HG03066 (cell line): ENCODE data around the gene CDADC1.
"Not testable (repeated sequence)": the region's sequence is repeated elsewhere in the genome, so short reads cannot be mapped to it uniquely, and the experiment has no call there.

Experiments used
- ATAC-seq: cut with Tn5 transposase; IDR thresholded peaks from one replicate; pipeline ENCODE4 v1.9.1; 2021; ENCODE audit warnings: low read depth; ENCODE audit not compliant: unreplicated experiment

CDADC1 gene

DNA sequence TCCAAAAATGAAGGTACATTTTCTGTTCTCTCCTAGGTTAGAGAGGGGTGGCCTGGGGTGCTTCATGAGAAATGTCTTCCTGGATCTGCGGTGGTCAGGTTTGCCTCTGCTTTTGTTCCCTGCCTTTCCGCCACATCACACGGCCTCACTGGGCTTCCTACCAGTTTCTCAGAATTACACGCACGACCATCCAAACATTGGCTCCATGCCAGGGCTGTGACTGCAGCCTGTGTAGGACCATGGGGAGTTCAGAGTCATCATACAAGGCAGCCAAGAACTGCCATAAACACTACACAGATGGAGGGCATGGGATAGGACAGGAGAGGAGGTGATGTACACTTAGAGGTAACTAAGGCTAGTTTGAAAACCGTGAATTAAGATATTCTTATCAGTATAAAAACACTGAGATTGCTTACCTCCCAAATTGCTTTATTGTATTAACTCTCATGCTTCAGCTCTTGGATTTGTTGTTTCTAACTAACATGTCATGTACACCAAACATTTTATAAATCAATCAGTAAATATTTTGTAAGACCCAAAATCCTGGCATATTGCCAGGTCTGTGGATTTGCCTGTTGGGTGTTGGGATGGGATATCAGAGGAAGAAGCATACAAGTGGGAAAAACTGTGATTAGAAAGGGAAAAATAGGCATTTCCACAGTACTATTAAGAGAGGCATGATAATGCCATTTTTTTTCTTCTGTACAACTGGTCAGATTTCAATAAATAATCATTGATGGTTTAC is 45.2 kb downstream of the CDADC1 start:
- ATAC-seq: no peak

DNA sequence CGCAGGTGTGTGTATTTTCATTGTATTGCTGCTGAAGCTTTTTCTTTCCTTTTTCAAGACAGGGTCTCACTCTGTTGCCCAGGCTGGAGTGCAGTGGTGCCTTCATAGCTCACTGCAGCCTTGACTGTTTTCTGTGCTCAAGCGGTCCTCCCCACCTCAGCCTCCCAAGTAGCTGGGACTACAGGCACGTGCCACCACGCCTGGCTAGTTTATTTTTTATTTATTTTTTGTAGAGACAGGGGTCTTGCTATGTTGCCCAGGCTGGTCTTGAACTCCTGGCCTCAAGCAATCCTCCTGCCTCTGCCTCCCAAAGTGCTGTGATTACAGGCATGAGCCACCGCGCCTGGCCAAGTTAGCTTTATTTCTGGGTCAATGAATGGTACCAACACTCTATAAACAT is 47.0 kb downstream of the CDADC1 start:
- not testable (repeated sequence) for ATAC-seq

DNA sequence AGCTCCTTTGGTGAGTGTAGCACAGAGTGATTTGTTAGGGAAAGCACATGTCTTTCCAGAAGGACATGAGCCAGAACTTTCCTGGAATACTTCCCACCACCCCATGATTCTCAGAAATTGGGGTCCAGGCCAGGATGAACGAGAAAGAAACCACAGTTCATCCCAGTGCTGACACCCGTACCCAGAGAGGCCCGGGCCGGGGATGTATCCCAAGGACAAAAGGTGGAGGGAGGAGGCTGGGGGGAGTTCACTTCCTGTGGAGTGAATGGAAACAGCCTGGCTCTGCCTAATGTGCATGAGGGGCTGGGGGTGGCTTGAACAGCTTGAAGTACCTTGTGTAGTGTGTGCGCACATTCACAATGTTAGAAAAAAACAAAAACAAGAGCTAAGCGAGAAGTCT is 47.5 kb downstream of the CDADC1 start:
- no peak for ATAC-seq

DNA sequence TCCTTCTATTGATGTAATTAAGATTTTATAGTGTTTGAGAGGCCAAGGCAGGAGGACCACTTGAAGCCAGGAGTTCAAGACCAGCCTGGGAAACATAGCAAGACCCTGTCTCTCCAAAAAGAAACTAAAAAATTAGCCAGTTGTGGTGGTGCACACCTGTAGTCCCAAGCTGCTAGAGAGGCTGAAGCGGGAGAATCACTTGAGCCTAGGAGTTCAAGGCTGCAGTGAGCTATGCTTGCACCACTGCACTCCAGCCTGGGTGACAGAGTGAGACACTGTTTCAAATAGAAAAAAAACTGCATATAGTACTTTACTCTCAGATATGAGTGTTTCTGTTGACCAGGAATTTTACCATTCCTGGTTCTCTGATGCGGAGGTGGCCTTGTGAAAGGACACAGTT is 48.9 kb downstream of the CDADC1 start:
- no peak for ATAC-seq

DNA sequence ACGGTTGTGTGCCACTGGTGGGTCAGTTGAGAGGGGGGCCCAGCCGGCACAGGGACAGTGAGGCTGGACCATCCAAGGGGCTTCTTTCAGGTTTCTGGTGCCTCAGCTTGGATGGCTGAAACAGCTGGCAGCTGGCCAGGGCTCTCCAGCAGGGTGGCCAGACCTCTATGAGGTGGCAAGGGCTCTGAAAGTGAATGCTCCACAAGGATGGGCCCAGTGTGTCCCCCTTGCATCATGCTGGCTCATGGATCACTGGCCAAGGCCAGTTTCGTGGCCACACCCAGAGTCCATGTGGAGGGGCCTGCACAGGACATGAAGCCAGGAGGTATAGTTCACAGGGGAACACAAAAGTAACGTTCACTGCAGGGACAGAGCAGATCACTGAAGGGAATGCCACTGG is 49.6 kb downstream of the CDADC1 start:
- ATAC-seq: no peak

DNA sequence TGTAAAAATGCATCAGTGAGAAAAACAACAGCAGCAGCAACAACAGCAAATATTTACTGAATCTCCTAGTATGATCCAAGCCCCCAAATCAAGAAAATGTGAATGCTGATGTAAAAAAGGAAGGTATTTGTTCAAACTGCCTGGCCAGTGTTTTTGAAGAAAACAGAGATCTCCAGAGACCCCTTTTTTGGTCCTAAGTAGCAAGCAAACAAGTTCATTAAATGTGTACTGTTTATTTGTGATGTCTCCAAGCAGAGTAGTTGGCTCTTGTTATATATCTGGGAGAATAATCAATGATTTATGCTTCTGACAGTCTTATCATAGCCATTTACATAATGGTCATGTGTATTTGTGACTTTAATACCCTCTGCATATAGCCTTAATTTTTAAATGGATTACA is 50.7 kb downstream of the CDADC1 start:
- ATAC-seq: no peak

DNA sequence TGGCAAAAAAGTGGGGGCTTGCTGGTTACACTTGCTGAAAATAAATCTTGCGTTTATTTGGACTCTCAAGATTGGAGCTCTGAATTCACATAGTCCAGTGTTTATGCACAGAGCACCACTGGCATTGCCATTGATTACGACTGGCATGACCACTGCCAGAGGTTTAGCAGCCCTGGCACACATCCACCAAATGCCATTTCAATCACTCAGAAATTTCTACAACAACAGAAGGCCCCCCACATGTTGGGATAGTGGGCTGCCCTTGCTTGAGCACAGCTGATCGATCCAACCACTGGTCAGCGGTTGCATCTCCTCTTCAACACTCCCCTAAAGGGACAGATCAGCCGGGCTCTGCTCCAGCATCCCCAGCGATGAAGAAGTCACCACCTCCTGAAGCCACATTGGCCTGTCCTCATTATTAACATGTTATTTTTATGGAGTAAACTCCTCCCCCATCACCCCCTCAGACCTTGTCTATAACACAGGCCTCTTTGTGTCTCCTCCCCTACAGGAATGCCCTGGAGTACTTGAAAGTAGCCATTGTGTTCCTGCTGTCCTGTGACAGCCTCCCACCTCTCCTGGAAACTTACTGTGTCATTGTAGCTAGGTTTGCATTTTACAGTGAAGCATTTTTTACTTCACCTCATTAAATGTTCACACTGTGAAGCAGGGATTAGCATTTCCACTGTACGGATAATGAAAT is 51.3 kb downstream of the CDADC1 start:
- ATAC-seq: no peak

DNA sequence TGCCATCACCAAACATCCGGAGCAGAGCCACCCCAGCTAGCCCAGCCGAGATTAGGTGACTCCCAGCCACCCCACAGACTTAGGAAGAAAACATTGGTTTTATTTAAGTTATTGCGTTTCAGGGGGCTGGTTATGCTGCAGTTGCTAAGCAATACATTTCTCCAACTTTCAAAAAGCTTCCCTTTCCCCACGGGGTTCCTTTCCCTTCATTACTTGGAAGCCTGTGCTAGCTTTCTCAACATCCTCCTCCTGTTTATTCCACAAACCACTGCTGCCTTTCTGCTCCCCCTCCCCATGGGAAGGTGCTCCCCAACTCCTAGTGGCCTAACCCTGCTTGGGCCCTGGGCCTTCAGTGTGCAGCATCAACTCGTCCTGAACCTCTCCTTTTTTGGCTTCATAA is 52.6 kb downstream of the CDADC1 start:
- ATAC-seq: no peak

DNA sequence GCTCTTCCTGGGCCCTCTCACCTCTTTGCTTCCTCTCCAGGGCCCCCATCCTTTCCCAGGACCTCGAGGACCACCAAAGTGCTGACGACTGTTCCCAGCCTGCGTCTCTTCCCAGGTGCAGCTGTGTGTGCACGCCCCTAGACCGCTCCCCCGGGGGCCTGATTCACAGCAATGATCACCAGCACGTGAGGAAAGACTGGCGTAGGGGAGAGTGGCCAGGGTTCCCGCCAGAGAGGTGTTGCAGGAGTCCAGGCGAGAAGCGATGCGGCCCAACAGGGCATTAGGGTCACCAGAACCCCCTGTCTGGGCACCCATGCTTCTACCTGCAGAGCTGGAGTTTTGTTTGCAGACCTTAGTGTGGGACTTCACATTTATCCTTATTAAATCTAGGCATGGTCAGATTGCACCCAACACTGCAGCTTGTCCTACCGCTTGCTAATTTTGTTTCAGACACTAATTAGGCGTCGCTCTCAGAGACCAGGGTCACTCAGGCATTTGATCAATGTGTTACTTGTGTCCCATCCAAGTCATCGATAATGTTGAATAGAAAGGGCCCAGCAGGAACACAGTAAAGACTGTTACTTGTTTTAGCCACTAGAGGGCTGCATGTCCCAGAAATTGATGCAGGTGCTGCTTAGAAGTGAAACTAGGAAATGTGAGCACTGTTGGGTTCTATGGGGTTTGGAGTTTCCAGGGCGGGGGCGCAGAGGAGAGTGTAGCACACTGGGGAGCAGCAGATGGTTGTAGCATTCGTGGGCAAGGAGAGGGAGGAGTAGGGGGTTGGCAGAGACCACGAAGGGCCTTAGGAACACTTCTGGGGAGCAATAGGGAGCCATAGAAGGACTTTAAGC is 53.2 kb downstream of the CDADC1 start:
- peak; percentile 94 for ATAC-seq

DNA sequence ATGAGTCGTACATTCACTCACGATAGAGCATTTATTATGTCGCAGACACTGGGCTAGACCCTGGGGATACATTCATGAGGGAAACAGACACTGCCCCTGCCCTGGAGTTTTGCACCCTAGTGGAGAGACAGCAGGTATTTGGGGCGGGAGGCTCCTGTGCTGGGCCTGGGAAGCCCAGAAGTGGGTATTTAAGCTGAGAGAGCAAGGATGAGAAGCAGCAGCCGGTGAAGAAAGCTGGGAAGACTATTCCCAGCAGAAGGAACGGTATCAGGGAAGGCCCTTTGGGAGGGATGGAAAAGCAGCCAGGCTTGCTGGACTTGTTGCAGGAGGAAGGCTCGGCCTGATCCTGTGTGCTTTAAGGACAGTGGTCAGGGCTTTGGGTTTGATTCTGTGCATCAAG is 54.5 kb downstream of the CDADC1 start:
- no peak for ATAC-seq

DNA sequence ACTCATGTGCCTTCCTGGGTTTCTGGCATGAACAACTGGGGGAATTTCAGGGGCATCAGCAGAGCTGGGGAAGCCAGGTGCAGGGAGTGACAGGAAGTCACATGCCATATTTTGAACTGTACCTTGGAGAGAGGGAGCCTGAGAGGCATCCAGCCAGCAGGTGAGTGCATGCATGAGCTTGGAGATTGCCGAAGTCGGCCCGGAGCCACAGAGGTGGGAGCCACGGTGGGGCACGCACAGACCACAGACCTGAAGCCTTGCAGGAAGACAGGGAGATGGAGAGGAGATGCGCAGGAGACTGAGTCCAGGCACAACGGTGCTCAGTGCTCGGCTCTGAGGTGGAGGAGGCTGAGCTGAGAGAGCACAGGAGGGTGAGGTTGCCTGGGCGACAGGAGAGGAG is 55.1 kb downstream of the CDADC1 start:
- no peak for ATAC-seq

DNA sequence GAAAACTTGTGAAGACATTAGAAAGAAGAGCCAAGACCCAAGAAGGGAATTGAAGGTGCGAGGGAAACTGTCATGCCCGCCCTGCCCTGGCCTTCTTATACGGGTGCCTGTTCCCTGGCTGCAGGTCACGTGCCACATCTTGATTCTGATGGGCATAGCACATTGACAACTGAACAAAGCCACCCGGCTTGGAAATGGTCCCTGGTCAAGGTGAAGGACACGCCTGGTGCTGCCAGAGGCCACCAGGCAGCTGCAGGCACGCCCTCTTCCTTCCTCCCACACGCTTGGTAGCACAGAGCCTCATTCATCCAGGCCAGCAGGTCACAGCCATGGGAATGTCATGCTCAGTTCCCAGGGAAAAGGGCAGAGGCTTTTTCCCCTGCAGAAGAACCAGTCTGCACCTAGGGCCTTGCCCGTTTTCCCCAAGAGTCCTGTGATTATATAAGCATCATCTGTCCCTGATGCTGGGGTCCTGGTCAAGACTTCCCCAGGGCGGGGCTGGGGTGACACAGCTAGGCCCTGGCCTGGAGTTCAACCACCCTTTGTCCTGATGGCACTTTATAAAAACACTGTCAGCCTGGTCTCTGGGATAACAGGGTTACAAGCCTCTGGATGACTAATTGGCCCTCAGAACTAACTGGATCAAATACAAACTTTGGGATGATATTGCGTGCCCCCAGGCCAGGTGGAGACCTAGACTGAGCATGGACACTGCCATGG is 56.0 kb downstream of the CDADC1 start:
- ATAC-seq: no peak

DNA sequence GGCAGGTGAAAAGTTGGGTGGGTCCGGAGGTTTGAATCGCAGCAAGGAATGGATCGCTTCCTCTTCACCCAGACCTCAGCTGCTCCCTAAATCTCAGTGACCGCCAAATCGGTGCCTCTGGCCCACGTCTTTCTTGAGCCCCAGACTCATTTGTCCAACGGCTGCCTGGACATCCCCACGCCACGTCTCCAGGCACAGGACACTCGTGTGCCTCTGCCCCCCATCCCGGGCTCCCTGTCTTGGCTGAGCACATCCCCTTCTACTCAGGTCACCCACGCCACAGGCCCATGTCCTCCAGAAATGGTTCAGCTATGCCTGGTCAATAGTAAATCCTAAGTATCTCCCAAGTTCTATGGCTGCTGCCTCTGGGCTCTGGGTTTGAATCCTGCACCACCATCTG is 56.6 kb downstream of the CDADC1 start:
- ATAC-seq: no peak

DNA sequence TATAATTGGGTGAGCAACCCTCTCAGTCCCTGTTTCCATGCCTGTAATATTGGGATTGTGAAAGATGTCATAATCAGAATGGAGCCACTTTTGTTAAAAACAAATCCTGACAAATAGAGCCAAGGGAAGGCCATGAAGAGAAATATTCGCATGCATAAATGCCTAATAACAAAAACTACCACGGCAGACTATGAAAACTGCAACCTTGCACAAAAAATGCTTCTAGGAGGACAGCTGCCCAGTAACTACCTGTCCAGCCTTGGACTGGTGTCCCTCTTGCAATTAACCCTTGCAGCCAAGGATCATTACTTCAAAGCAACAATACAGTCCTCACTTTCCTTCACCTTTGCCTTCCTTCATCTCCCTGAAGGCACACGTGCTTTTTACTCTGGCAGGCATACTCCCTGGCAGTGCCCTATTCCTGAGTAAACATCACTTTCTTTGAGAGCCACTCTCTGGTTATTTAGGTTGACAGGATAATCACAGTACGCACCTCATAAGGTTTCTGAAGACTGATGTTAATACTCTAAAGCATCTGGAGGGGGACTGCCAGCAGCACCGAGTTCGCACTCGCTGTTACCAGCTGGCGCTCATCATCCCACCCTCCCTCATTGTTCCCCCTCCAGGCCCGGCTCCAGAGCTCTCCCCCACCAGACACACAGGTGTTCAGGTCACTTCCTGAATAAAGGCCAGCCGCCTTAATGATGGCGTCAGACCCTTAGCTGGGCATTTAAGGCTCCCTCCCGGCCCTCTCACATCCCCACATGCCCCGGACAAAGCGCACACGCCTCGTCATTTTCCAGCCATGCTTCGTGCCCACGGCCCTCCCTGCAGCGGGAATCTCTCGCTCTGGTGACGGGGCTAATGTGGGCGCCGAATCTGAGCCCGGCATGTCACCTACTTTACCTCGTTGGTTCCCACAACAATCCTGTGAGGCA is 57.3 kb downstream of the CDADC1 start:
- ATAC-seq: no peak

DNA sequence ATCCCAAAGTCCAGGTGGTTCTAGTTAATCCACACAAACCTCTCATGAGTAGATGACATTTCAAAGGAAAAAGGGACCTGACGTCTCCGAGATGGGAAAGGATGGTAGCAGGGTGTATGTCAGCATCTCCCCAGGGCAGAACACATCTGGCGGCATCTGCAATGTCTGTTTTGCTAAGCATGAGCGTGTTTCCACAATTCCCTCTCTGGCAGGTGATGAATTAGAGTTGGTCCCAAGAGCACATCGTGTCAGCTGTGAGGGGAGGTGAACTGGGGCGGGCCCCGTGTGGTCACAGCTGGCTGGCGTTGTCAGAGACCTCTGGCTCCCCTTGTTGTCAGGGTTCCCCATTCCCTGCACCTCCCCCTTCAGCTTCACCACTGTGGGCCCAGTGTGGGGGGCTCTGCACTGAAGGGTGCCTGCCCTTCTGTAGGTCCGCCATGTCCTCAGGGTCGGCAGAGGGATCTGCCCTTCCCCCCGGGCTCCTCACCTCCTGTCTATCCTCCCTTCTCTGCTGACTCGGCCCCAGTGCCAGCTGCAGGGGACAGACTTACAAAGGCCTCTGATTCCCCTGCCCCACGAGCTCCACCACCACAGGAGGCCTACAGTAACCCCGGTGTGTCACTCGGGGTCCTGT is 58.2 kb downstream of the CDADC1 start:
- ATAC-seq: no peak

DNA sequence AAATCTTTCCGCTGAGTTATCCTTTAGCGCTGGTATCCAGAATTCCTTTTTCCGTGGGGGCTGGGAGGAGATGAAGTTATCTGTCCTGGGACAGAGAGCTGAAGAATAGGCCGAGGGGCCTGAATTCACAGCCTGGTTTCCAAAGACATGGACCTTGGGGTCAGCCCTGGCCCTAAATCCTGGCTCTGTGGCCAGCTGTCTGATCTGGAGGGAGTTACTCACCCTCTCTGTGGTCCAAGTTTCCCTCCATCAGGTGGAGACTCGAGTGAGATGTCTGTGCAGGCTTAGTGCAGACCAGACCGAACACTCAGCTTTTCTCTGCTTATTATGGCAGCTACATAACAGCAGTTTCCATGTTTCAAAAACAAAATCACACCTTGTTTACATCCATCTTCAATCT is 59.6 kb downstream of the CDADC1 start:
- no peak for ATAC-seq

DNA sequence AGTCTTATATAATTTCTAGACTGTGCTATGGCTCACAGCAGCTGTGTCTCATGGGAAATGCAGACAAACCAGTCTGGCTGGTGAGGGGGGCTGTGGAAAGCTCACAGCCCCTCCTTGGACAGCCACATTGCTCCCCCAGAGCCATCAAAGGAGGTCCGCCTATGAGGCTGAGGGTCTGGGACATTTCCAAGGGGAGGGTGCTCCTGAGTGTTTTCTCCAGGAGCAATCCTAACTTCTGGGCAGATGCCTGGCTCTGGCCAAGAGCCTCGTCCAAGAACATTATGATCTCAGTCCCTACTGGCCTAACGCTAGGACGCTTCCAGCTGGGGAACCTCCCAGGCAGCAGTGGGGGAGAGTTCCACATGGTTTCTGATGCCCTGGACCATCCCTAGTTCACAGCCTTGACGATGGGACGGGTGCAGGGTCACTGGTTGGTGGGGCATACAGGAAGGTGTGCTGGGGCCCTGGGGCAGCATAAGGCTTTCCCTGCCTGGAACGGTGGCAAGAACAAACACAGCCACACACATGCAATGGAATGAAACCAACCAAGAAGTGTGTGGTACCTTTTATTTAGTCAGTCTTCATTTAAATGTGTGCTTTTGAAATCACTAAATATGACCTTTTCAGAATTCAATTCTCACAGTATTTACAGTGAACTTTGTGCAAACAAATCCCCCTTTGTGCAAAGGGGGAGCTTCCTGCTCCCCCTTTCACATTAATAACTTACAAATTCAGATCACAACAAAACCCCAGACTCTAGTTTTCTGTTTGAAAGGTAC is 60.6 kb downstream of the CDADC1 start:
- no peak for ATAC-seq

DNA sequence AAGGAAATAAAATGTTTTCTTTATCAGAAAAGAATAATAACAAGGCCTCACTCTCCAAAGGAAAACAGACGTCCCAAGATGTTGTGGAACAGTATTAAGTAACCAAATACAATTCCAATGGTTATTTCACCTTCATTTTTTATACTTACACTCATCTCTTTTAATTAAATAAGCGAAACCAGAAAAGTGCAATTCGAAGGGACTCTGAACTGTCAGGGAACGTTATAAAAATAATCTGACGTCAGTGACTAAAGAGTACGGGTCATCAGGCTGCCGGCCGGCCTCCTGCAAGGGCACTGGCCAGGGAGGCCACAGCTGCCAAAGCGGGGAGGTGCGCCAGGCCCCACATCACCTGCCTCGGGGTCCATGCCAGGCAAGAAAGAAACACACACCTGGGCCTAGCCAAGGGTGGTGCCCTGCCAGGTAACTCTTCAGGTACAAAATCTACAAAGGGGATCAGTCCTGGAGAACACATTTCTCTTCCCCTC is 61.2 kb downstream of the CDADC1 start:
- ATAC-seq: no peak
